Measurements from ENCODE around the gene STK32A.

Gene STK32A

GRCh38 chr5:147234825-147235635, at the start of gene STK32A:
Gene STK32A (plus strand): TSS chr5:147235026. CDS start chr5:147239635, 4,609 bp downstream.
- Histone ChIP-seq H3K27me3 (ENCODE audit: control insufficient read depth, insufficient read depth, low read length) (peaks cover 54% of the 10 kb centered on the region), H3K27ac (ENCODE audit: low read depth, low read length) (no peak within 1 kb of the TSS), H3K9me3 (ENCODE audit: control insufficient read depth, insufficient read depth, low read length) (no peaks in the 10 kb centered on the region), H3K4me1 (ENCODE audit: control insufficient read depth, insufficient read depth, low read length) (peaks cover under 1% of the 10 kb centered on the region; the same call in 1 of the 2 replicates), H3K9ac (ENCODE audit: low read depth, low read length) (peak within 1 kb of the TSS; percentile 58; the same call in 1 of the 2 replicates), H3K4me3 (ENCODE audit: low read depth, low read length) (peak within 1 kb of the TSS; percentile 82), H3K36me3 (ENCODE audit: control insufficient read depth, insufficient read depth, low read length) (no peaks in the 10 kb centered on the region)

DNA sequence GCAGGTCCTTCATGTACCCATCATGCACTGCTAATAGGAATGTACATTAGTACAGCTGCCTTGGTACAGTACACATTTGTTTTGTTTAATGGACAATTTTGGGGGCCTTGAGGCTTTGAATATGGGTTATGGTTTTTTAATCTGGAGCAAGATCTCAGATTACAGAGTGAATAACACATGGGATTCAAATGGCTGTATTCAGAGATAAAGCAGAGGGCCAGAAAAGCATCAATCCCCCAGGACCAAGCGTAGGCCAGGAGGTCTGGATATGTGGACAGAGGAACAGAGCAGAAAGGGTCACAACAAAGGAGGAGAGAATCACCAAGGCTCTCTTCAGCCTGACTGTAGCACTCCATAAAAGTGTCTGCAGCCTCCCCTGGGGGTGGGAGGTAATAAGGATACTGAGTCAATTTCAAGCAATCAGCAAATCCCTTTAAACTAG, 47.7 kb upstream of the STK32A start:
- no peaks in the 10 kb centered on the region for H3K36me3 ChIP-seq (ENCODE audit: control insufficient read depth, insufficient read depth, low read length)
- peaks cover 23% of the 10 kb centered on the region for H3K4me1 ChIP-seq (ENCODE audit: control insufficient read depth, insufficient read depth, low read length)
- H3K27ac ChIP-seq (ENCODE audit: low read depth, low read length) = no peak overlapping the region

GRCh38 chr5:147188200-147189108, 46.4 kb upstream of the STK32A start:
- H3K27ac ChIP-seq (ENCODE audit: low read depth, low read length) = no peak overlapping the region
- H3K9ac ChIP-seq (ENCODE audit: low read depth, low read length) = no peak overlapping the region
- H3K9me3 ChIP-seq (ENCODE audit: control insufficient read depth, insufficient read depth, low read length) = no peaks in the 10 kb centered on the region
- H3K36me3 ChIP-seq (ENCODE audit: control insufficient read depth, insufficient read depth, low read length) = no peaks in the 10 kb centered on the region
- H3K27me3 ChIP-seq (ENCODE audit: control insufficient read depth, insufficient read depth, low read length) = no peaks in the 10 kb centered on the region
- peaks cover 36% of the 10 kb centered on the region for H3K4me1 ChIP-seq (ENCODE audit: control insufficient read depth, insufficient read depth, low read length)
- no peak overlapping the region for H3K4me3 ChIP-seq (ENCODE audit: low read depth, low read length)

More for the DNA sequence above, 47.7 kb upstream of the STK32A start:
- Histone ChIP-seq H3K9ac (ENCODE audit: low read depth, low read length) (no peak overlapping the region), H3K27me3 (ENCODE audit: control insufficient read depth, insufficient read depth, low read length) (no peaks in the 10 kb centered on the region), H3K4me3 (ENCODE audit: low read depth, low read length) (no peak overlapping the region), H3K9me3 (ENCODE audit: control insufficient read depth, insufficient read depth, low read length) (no peaks in the 10 kb centered on the region)

- H3K4me3 ChIP-seq (ENCODE audit: low read depth, low read length) = no peak overlapping the region
- H3K9me3 ChIP-seq (ENCODE audit: control insufficient read depth, insufficient read depth, low read length) = no peaks in the 10 kb centered on the region
- peaks cover 40% of the 10 kb centered on the region for H3K4me1 ChIP-seq (ENCODE audit: control insufficient read depth, insufficient read depth, low read length)
- no peaks in the 10 kb centered on the region for H3K27me3 ChIP-seq (ENCODE audit: control insufficient read depth, insufficient read depth, low read length)
- H3K27ac ChIP-seq (ENCODE audit: low read depth, low read length) = no peak overlapping the region
- H3K9ac ChIP-seq (ENCODE audit: low read depth, low read length) = no peak overlapping the region
- no peaks in the 10 kb centered on the region for H3K36me3 ChIP-seq (ENCODE audit: control insufficient read depth, insufficient read depth, low read length)
Measured at GRCh38 chr5:147189109-147189424, 45.8 kb upstream of the STK32A start.

DNA sequence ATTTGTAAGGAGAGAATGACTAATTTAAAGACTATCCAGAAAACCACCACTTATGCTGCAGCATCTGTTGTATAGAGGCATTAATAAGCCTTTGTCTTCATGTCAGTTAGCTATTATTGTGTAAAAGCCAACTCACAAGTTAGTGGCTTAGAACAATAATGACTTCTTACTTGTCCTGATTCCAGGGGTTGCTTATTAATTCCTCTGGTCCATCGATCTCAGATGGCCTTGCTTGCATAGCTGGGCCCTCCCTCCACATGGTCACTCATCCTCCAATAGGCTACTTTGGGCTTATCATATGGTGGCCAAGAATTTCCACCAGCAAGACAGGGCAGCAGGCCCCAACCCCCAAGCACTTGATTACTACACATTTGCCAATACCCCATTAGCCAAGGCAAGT, 44.5 kb upstream of the STK32A start:
- Histone ChIP-seq H3K27ac (ENCODE audit: low read depth, low read length) (no peak overlapping the region), H3K4me1 (ENCODE audit: control insufficient read depth, insufficient read depth, low read length) (peaks cover 40% of the 10 kb centered on the region), H3K4me3 (ENCODE audit: low read depth, low read length) (no peak overlapping the region), H3K36me3 (ENCODE audit: control insufficient read depth, insufficient read depth, low read length) (no peaks in the 10 kb centered on the region), H3K27me3 (ENCODE audit: control insufficient read depth, insufficient read depth, low read length) (no peaks in the 10 kb centered on the region), H3K9ac (ENCODE audit: low read depth, low read length) (no peak overlapping the region), H3K9me3 (ENCODE audit: control insufficient read depth, insufficient read depth, low read length) (no peaks in the 10 kb centered on the region)

- Histone ChIP-seq H3K27ac (ENCODE audit: low read depth, low read length) (no peak overlapping the region), H3K36me3 (ENCODE audit: control insufficient read depth, insufficient read depth, low read length) (no peaks in the 10 kb centered on the region), H3K4me3 (ENCODE audit: low read depth, low read length) (no peak overlapping the region), H3K27me3 (ENCODE audit: control insufficient read depth, insufficient read depth, low read length) (no peaks in the 10 kb centered on the region), H3K4me1 (ENCODE audit: control insufficient read depth, insufficient read depth, low read length) (peaks cover 40% of the 10 kb centered on the region), H3K9me3 (ENCODE audit: control insufficient read depth, insufficient read depth, low read length) (no peaks in the 10 kb centered on the region), H3K9ac (ENCODE audit: low read depth, low read length) (no peak overlapping the region)
Measured at GRCh38 chr5:147193123-147193522, 41.7 kb upstream of the STK32A start.

- H3K27ac ChIP-seq (ENCODE audit: low read depth, low read length) = no peak overlapping the region
- no peak overlapping the region for H3K9ac ChIP-seq (ENCODE audit: low read depth, low read length)
- no peaks in the 10 kb centered on the region for H3K36me3 ChIP-seq (ENCODE audit: control insufficient read depth, insufficient read depth, low read length)
- no peak overlapping the region for H3K4me3 ChIP-seq (ENCODE audit: low read depth, low read length)
- no peaks in the 10 kb centered on the region for H3K27me3 ChIP-seq (ENCODE audit: control insufficient read depth, insufficient read depth, low read length)
- no peaks in the 10 kb centered on the region for H3K4me1 ChIP-seq (ENCODE audit: control insufficient read depth, insufficient read depth, low read length)
- no peaks in the 10 kb centered on the region for H3K9me3 ChIP-seq (ENCODE audit: control insufficient read depth, insufficient read depth, low read length)
Measured at GRCh38 chr5:147200004-147200403, 34.8 kb upstream of the STK32A start.

DNA sequence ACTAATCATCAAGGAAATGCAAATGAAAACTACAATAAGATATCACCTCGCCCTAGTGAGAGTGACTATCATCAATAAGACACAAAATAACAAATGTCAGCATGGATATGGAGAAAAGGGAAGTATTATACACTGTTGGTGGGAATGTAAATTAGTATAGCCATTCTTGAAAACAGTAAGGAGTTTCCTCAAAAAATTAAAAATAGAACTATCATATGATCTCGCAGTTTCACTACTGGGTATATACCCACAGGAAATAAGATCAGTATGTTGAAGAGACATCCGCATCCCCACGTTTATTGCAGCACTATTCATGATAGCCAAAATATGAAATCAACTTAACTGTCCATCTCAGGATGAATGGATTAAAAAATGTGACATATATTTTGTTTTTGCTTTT, 31.6 kb upstream of the STK32A start:
- Histone ChIP-seq H3K4me1 (ENCODE audit: control insufficient read depth, insufficient read depth, low read length) (no peaks in the 10 kb centered on the region), H3K36me3 (ENCODE audit: control insufficient read depth, insufficient read depth, low read length) (no peaks in the 10 kb centered on the region), H3K27ac (ENCODE audit: low read depth, low read length) (no peak overlapping the region), H3K9me3 (ENCODE audit: control insufficient read depth, insufficient read depth, low read length) (no peaks in the 10 kb centered on the region), H3K4me3 (ENCODE audit: low read depth, low read length) (no peak overlapping the region), H3K9ac (ENCODE audit: low read depth, low read length) (no peak overlapping the region), H3K27me3 (ENCODE audit: control insufficient read depth, insufficient read depth, low read length) (no peaks in the 10 kb centered on the region)

GRCh38 chr5:147204576-147204975, 30.2 kb upstream of the STK32A start:
- Histone ChIP-seq H3K4me3 (ENCODE audit: low read depth, low read length) (no peak overlapping the region), H3K9me3 (ENCODE audit: control insufficient read depth, insufficient read depth, low read length) (no peaks in the 10 kb centered on the region), H3K27me3 (ENCODE audit: control insufficient read depth, insufficient read depth, low read length) (no peaks in the 10 kb centered on the region), H3K4me1 (ENCODE audit: control insufficient read depth, insufficient read depth, low read length) (no peaks in the 10 kb centered on the region), H3K27ac (ENCODE audit: low read depth, low read length) (no peak overlapping the region), H3K9ac (ENCODE audit: low read depth, low read length) (no peak overlapping the region), H3K36me3 (ENCODE audit: control insufficient read depth, insufficient read depth, low read length) (no peaks in the 10 kb centered on the region)

DNA sequence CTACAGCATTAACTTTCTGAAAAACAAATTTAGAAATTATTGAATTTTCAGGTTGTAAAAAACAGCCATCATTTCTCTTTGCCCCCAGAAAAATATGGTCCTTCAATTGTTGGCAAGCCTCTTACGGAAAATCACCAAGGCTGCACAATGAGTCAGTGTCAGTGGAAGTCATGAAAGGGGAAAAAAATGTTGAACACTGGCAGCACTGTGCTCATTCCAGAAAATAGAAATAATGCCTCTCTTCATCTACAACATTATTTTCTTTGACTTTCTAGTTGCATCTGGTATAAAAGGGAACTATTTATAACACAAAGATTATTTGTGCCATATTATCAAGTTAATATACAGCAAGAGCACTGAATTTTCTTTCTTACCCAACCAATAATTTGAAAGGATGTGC, 26.7 kb upstream of the STK32A start:
- H3K9me3 ChIP-seq (ENCODE audit: control insufficient read depth, insufficient read depth, low read length) = no peaks in the 10 kb centered on the region
- H3K4me1 ChIP-seq (ENCODE audit: control insufficient read depth, insufficient read depth, low read length) = no peaks in the 10 kb centered on the region

More for the DNA sequence above, 26.7 kb upstream of the STK32A start:
- no peaks in the 10 kb centered on the region for H3K27me3 ChIP-seq (ENCODE audit: control insufficient read depth, insufficient read depth, low read length)
- H3K4me3 ChIP-seq (ENCODE audit: low read depth, low read length) = no peak overlapping the region
- H3K9ac ChIP-seq (ENCODE audit: low read depth, low read length) = no peak overlapping the region
- H3K36me3 ChIP-seq (ENCODE audit: control insufficient read depth, insufficient read depth, low read length) = no peaks in the 10 kb centered on the region
- H3K27ac ChIP-seq (ENCODE audit: low read depth, low read length) = no peak overlapping the region
